HepG2 (cell line): ENCODE data around the gene C2. TPM values are rescaled to one million over a fixed set of nuclear protein-coding genes. Genes with fewer than 3 reads are reported as not detected.

ENCODE experiments used
- GATAD1 ChIP-seq: IDR thresholded peaks from 2 replicates; pipeline ENCODE4 v1.6.1; 2016; ENCODE audit warnings: missing genetic modification reagents, missing compliant biosample characterization
- JUNB ChIP-seq: sonication (generic); formaldehyde crosslinking; IDR thresholded peaks from 2 replicates; pipeline ENCODE4 v1.8.0; 2022; ENCODE audit warnings: missing genetic modification reagents, mild to moderate bottlenecking, borderline replicate concordance
- MEF2D ChIP-seq: sonication (generic); formaldehyde crosslinking; IDR thresholded peaks from 2 replicates; pipeline ENCODE4 v1.5.1; 2020; ENCODE audit warnings: mild to moderate bottlenecking, missing genetic modification reagents
- NAIF1 ChIP-seq: sonication (generic); formaldehyde crosslinking; IDR thresholded peaks from 2 replicates; pipeline ENCODE4 v1.5.0; 2020; ENCODE audit warnings: mild to moderate bottlenecking, missing genetic modification reagents, borderline replicate concordance
- NFATC3 ChIP-seq: sonication (generic); formaldehyde crosslinking; IDR thresholded peaks from 2 replicates; pipeline ENCODE4 v1.5.1; 2020; ENCODE audit warnings: mild to moderate bottlenecking, missing genetic modification reagents
- PHF21A ChIP-seq: sonication (generic); formaldehyde crosslinking; IDR thresholded peaks from 2 replicates; pipeline ENCODE4 v1.5.0; 2020; ENCODE audit warnings: mild to moderate bottlenecking, missing genetic modification reagents
- RFX1 ChIP-seq: fragments of 450-650 bp; IDR thresholded peaks from 2 replicates; pipeline ENCODE4 v1.6.1; 2017
- TSC22D2 ChIP-seq: sonication (generic); formaldehyde crosslinking; IDR thresholded peaks from 2 replicates; pipeline ENCODE4 v1.5.1; 2020; ENCODE audit warnings: missing genetic modification reagents, mild to moderate bottlenecking, borderline replicate concordance
- YEATS4 ChIP-seq: sonication (generic); formaldehyde crosslinking; IDR thresholded peaks from 2 replicates; pipeline ENCODE4 v1.4.0; 2020; ENCODE audit warnings: missing genetic modification reagents, borderline replicate concordance
- ZNF296 ChIP-seq: sonication (generic); formaldehyde crosslinking; conservative IDR thresholded peaks from 2 replicates; pipeline ENCODE4 v1.5.0; 2020; ENCODE audit warnings: mild to moderate bottlenecking, missing genetic modification reagents
- ZNF3 ChIP-seq: IDR thresholded peaks from 2 replicates; pipeline ENCODE4 v1.7.0; 2017; ENCODE audit warnings: inconsistent platforms
- polyA plus RNA-seq, 8 experiments: library from polyadenylated mRNA; depleted of rRNA in 3 of 8; stranded (reverse) in 7 of 8; unstranded in 1 of 8; fragments of >200 nt; fragmentation: Illumina TruSeq in 4 of 8; extraction: Trizol in 4 of 8; gene quantifications; 2 replicates each; pipeline versions ENCODE4 v1.2.1 to v1.2.3, GENCODE V29; 2011 to 2016; ENCODE audit warnings: low read depth in 4 of 8, missing spikeins in 1 of 8, mixed read lengths in 1 of 8; ENCODE audit not compliant: insufficient read depth in 1 of 8
- total RNA-seq, 5 experiments: library from RNA; depleted of rRNA; stranded (reverse); fragments of >200 nt; fragmentation: Illumina TruSeq; extraction: Trizol; gene quantifications; 2 replicates each; pipeline ENCODE4 v1.2.3, GENCODE V29; 2016; ENCODE audit warnings: low read depth in 1 of 5
- TF ChIP-seq, protein P1 (sequence below), 2 experiments: IDR thresholded peaks; 2 replicates each; pipeline ENCODE4 v1.6.1; 2011 to 2012; ENCODE audit warnings: low read length in 2 of 2, borderline replicate concordance in 1 of 2, low read depth in 1 of 2, mild to moderate bottlenecking in 1 of 2, moderate library complexity in 1 of 2
- TF ChIP-seq, protein P2 (sequence below): sonication (generic); formaldehyde crosslinking; conservative IDR thresholded peaks from 2 replicates; pipeline ENCODE4 v1.4.0; 2020; ENCODE audit warnings: missing genetic modification reagents
- TF ChIP-seq, protein P3 (sequence below): IDR thresholded peaks from 2 replicates; pipeline ENCODE4 v1.6.1; 2012; ENCODE audit warnings: low read depth, low read length, improper control_type of control experiment
- TF ChIP-seq, protein P4 (sequence below): sonication (generic); formaldehyde crosslinking; IDR thresholded peaks from 2 replicates; pipeline ENCODE4 v1.5.1; 2020; ENCODE audit warnings: missing genetic modification reagents, mild to moderate bottlenecking, borderline replicate concordance
- TF ChIP-seq, protein P5 (sequence below): IDR thresholded peaks from 2 replicates; pipeline ENCODE4 v1.6.1; 2016
- TF ChIP-seq, protein P6 (sequence below): IDR thresholded peaks from 2 replicates; pipeline ENCODE4 v1.6.1; 2012; ENCODE audit warnings: inconsistent platforms

The C2 gene
- total and polyA plus RNA-seq, 2 of the 13 experiments (the other 11 are each of a cell fraction or from before 2014, with no cell fraction given), result 165 to 307 TPM

DNA sequence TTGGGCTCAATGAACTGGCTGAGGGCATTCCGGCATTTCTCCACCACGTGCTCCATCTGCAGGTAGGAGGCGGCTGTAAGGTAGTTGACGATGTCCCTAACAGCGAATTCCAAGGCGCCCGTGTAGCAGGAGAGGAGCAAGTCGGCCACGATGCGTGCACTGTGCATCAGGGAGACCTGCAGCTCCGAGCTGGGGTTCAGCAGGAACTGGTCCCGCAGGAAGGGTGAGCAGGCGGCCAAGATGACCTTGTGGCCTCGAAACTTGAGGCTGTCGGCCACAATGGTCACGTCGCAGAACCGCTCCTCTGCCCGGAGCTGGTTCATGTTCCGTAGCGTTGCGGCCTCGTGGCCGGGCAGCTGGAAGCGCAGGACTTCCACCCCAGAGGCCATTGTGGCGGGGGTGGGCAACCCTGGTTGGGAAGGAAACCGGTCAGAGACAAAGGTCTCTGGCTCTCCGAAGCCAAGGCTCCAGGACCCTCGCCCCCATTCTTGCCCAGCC lies 26.6 kb upstream of the C2 start (continued):
- TF ChIP-seq, protein P1, sequence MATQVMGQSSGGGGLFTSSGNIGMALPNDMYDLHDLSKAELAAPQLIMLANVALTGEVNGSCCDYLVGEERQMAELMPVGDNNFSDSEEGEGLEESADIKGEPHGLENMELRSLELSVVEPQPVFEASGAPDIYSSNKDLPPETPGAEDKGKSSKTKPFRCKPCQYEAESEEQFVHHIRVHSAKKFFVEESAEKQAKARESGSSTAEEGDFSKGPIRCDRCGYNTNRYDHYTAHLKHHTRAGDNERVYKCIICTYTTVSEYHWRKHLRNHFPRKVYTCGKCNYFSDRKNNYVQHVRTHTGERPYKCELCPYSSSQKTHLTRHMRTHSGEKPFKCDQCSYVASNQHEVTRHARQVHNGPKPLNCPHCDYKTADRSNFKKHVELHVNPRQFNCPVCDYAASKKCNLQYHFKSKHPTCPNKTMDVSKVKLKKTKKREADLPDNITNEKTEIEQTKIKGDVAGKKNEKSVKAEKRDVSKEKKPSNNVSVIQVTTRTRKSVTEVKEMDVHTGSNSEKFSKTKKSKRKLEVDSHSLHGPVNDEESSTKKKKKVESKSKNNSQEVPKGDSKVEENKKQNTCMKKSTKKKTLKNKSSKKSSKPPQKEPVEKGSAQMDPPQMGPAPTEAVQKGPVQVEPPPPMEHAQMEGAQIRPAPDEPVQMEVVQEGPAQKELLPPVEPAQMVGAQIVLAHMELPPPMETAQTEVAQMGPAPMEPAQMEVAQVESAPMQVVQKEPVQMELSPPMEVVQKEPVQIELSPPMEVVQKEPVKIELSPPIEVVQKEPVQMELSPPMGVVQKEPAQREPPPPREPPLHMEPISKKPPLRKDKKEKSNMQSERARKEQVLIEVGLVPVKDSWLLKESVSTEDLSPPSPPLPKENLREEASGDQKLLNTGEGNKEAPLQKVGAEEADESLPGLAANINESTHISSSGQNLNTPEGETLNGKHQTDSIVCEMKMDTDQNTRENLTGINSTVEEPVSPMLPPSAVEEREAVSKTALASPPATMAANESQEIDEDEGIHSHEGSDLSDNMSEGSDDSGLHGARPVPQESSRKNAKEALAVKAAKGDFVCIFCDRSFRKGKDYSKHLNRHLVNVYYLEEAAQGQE (IDR thresholded peaks at IDR 0.05; ENCODE audit: borderline replicate concordance in 1 of 2, low read depth in 1 of 2, low read length in 2 of 2), result no peak
- no peak for TF ChIP-seq NAIF1 (CRISPR knock-in tag)
- TF ChIP-seq, protein P2, sequence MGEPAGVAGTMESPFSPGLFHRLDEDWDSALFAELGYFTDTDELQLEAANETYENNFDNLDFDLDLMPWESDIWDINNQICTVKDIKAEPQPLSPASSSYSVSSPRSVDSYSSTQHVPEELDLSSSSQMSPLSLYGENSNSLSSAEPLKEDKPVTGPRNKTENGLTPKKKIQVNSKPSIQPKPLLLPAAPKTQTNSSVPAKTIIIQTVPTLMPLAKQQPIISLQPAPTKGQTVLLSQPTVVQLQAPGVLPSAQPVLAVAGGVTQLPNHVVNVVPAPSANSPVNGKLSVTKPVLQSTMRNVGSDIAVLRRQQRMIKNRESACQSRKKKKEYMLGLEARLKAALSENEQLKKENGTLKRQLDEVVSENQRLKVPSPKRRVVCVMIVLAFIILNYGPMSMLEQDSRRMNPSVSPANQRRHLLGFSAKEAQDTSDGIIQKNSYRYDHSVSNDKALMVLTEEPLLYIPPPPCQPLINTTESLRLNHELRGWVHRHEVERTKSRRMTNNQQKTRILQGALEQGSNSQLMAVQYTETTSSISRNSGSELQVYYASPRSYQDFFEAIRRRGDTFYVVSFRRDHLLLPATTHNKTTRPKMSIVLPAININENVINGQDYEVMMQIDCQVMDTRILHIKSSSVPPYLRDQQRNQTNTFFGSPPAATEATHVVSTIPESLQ (CRISPR knock-in tag), result no peak
- TF ChIP-seq, protein P3, sequence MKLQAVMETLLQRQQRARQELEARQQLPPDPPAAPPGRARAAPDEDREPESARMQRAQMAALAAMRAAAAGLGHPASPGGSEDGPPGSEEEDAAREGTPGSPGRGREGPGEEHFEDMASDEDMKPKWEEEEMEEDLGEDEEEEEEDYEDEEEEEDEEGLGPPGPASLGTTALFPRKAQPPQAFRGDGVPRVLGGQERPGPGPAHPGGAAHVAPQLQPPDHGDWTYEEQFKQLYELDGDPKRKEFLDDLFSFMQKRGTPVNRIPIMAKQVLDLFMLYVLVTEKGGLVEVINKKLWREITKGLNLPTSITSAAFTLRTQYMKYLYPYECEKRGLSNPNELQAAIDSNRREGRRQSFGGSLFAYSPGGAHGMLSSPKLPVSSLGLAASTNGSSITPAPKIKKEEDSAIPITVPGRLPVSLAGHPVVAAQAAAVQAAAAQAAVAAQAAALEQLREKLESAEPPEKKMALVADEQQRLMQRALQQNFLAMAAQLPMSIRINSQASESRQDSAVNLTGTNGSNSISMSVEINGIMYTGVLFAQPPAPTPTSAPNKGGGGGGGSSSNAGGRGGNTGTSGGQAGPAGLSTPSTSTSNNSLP, result no peak
- no peak for TF ChIP-seq RFX1
- no peak for TF ChIP-seq ZNF296
- no peak for TF ChIP-seq MEF2D
- TF ChIP-seq ZNF3 (CRISPR knock-in tag), result no peak
- no peak for TF ChIP-seq JUNB (CRISPR knock-in tag)
- TF ChIP-seq TSC22D2, result no peak
- TF ChIP-seq YEATS4 (CRISPR knock-in tag), result 0 out of 2 replicates have a peak, but pooled peaks have one; percentile 37
- TF ChIP-seq, protein P4, sequence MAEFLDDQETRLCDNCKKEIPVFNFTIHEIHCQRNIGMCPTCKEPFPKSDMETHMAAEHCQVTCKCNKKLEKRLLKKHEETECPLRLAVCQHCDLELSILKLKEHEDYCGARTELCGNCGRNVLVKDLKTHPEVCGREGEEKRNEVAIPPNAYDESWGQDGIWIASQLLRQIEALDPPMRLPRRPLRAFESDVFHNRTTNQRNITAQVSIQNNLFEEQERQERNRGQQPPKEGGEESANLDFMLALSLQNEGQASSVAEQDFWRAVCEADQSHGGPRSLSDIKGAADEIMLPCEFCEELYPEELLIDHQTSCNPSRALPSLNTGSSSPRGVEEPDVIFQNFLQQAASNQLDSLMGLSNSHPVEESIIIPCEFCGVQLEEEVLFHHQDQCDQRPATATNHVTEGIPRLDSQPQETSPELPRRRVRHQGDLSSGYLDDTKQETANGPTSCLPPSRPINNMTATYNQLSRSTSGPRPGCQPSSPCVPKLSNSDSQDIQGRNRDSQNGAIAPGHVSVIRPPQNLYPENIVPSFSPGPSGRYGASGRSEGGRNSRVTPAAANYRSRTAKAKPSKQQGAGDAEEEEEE, result no peak
- TF ChIP-seq, protein P5, sequence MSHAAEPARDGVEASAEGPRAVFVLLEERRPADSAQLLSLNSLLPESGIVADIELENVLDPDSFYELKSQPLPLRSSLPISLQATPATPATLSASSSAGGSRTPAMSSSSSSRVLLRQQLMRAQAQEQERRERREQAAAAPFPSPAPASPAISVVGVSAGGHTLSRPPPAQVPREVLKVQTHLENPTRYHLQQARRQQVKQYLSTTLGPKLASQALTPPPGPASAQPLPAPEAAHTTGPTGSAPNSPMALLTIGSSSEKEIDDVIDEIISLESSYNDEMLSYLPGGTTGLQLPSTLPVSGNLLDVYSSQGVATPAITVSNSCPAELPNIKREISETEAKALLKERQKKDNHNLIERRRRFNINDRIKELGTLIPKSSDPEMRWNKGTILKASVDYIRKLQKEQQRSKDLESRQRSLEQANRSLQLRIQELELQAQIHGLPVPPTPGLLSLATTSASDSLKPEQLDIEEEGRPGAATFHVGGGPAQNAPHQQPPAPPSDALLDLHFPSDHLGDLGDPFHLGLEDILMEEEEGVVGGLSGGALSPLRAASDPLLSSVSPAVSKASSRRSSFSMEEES (CRISPR knock-in tag), result no peak
- TF ChIP-seq PHF21A, result no peak
- TF ChIP-seq, protein P6, sequence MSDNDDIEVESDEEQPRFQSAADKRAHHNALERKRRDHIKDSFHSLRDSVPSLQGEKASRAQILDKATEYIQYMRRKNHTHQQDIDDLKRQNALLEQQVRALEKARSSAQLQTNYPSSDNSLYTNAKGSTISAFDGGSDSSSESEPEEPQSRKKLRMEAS, result peak; percentile 55
- no peak for TF ChIP-seq NFATC3 (CRISPR knock-in tag)
- no peak for TF ChIP-seq GATAD1 (CRISPR knock-in tag)
